Thoracic aorta (tissue), 2 donors: Measurements from ENCODE around the gene BRMS1L. TPM values are rescaled to one million over a fixed set of nuclear protein-coding genes. Genes with fewer than 3 reads are reported as not detected.
"Not testable (repeated sequence)": the region's sequence is repeated elsewhere in the genome, so short reads cannot be mapped to it uniquely, and the experiment has no call there.

ENCODE experiments used
- ATAC-seq: fragments of 150-250 bp; one replicate; pipeline ENCODE4 v1.8.0; 2017; ENCODE audit warnings: low read depth; ENCODE audit not compliant: insufficient number of reproducible peaks, low FRiP score
- DNase-seq: peaks from one replicate; pipeline ENCODE4 v3.0.0-alpha.2; 2020; ENCODE audit warnings: low spot score
- H3K27ac ChIP-seq, 2 donors: fragments of 200-600 bp; sonication (generic); 1 replicate in 1 of 2; 2 replicates in 1 of 2; pipeline ENCODE4 v1.5.1; 2016; ENCODE audit warnings: mild to moderate bottlenecking in 2 of 2, moderate library complexity in 2 of 2
- H3K27me3 ChIP-seq: fragments of 200-600 bp; sonication (generic); replicated peaks from 2 replicates; pipeline ENCODE4 v1.6.0; 2016; ENCODE audit warnings: mild to moderate bottlenecking; ENCODE audit not compliant: insufficient read depth
- H3K36me3 ChIP-seq: fragments of 200-600 bp; sonication (generic); one replicate; pipeline ENCODE4 v1.5.1; 2016
- H3K4me1 ChIP-seq, 2 donors: fragments of 200-600 bp; sonication (generic); 1 replicate in 1 of 2; 2 replicates in 1 of 2; pipeline versions ENCODE4 v1.5.1 to v1.6.0; 2016; ENCODE audit warnings: low read depth in 2 of 2, mild to moderate bottlenecking in 1 of 2; ENCODE audit not compliant: control insufficient read depth in 1 of 2
- H3K4me3 ChIP-seq: fragments of 200-600 bp; sonication (generic); 2 replicates; pipeline ENCODE4 v1.5.1; 2016; ENCODE audit warnings: mild to moderate bottlenecking
- H3K9me3 ChIP-seq: fragments of 200-600 bp; sonication (generic); 2 replicates; pipeline ENCODE4 v1.5.1; 2016
- CTCF ChIP-seq: fragments of 200-600 bp; sonication (generic); IDR thresholded peaks from one replicate; pipeline ENCODE4 v1.5.1; 2019; ENCODE audit warnings: antibody characterized with exemption
- total RNA-seq, 2 donors: library from RNA; depleted of rRNA; stranded (reverse); fragments of >200 nt; gene quantifications; one replicate each; pipeline versions ENCODE4 v1.1.0 to v1.2.3, GENCODE V29; 2016

BRMS1L gene
- total RNA-seq, 2 donors from 2014 or later: 5.0 to 12.8 TPM

DNA sequence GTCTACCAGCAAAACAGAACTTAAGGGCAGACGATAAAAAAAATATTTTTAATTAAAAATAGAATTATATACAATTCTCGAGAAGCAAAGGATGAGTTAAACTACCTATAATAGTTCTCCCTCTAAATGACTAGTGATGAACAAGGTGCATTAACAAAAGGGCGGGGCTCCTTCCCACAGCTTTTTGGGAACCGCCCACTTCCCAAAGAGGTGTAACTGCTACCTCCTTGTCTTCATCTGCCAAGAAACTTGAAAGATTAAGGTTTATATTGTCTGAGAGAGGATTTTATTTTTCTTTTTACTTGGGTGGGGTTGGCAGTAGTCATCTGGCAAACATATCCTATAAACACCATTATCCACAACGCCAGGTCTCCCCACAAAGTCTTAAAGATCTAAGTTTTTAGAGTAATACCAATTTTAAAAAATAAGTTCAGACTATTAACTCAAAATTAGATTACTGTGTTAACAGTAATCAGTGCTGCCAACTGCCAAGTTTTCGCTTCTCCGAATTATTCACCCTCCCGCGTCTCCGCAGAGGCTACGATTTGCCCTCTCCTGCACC is 18.0 kb upstream of the BRMS1L start:
- no peak for DNase-seq
- H3K36me3 ChIP-seq: no peaks in the 10 kb centered on the region
- H3K27me3 ChIP-seq: no peaks in the 10 kb centered on the region
- H3K27ac ChIP-seq: peak overlapping the region; percentile 80 to 86
- H3K4me1 ChIP-seq: peaks cover 19 to 28% of the 10 kb centered on the region in 2 donors
- no peak for TF ChIP-seq CTCF
- ATAC-seq: no peak
- H3K9me3 ChIP-seq: no peaks in the 10 kb centered on the region
- H3K4me3 ChIP-seq: peak overlapping the region; percentile 78

GRCh38 chr14:35808638-35809563 is 17.2 kb upstream of the BRMS1L start, which contains the start of gene RALGAPA1:
RALGAPA1 (minus strand) TSS chr14:35809295; CDS start chr14:35808835, 460 bp downstream.
- TF ChIP-seq CTCF: peak; percentile 40

GRCh38 chr14:35809597-35809996 is 16.5 kb upstream of the BRMS1L start:
- peaks cover 15 to 22% of the 10 kb centered on the region in 2 donors for H3K4me1 ChIP-seq
- peak overlapping the region; percentile 80 to 86 for H3K27ac ChIP-seq
- TF ChIP-seq CTCF: no peak
- no peak for DNase-seq
- H3K9me3 ChIP-seq: no peaks in the 10 kb centered on the region
- peak overlapping the region; percentile 78 for H3K4me3 ChIP-seq
- H3K27me3 ChIP-seq: no peaks in the 10 kb centered on the region
- no peaks in the 10 kb centered on the region for H3K36me3 ChIP-seq
- no peak for ATAC-seq

More at GRCh38 chr14:35808638-35809563, 17.2 kb upstream of the BRMS1L start, which contains the start of gene RALGAPA1:
- not testable (repeated sequence) for H3K27me3 ChIP-seq, H3K9me3 ChIP-seq, H3K36me3 ChIP-seq
- Histone ChIP-seq H3K4me1 (peaks cover 15 to 22% of the 10 kb centered on the region in 2 donors), H3K27ac (peak within 1 kb of the TSS; percentile 80 to 86), H3K4me3 (peak within 1 kb of the TSS; percentile 78)
- ATAC-seq: peak; percentile 99
- peak; percentile 80 for DNase-seq

DNA sequence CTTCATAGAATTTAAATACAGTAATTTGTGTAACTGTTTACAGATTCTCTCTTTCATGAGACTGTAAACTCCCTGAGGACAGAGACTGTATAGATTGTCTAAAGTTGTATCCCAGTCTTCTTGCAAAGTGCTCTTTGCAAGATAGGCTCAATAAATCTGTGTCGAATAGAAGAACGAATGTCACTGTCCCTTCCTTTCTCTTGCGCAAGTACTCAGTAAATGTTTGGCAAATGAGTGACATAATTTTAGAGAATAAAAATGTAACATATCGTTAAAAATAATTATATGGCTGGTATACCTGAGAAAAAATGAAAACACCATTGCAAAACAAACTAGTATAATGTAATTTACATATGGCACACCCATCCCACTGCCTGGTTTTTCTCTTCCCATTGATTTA is 15.2 kb upstream of the BRMS1L start:
- no peak for DNase-seq
- no peaks in the 10 kb centered on the region for H3K36me3 ChIP-seq

More for the DNA sequence above, 15.2 kb upstream of the BRMS1L start:
- Histone ChIP-seq H3K4me3 (no peak overlapping the region), H3K27me3 (no peaks in the 10 kb centered on the region), H3K27ac (no peak overlapping the region), H3K9me3 (no peaks in the 10 kb centered on the region), H3K4me1 (peaks cover 14 to 19% of the 10 kb centered on the region in 2 donors)
- no peak for ATAC-seq
- TF ChIP-seq CTCF: no peak
